HepG2 (cell line): ENCODE results near the gene TLNRD1. TPM values are rescaled to one million over a fixed set of nuclear protein-coding genes. Genes with fewer than 3 reads are reported as not detected.
A peak's percentile ranks its signal among the peaks of the same experiment; 100 is the strongest.

Source experiments
- AHR ChIP-seq: IDR thresholded peaks from 2 replicates; pipeline ENCODE4 v1.6.1; 2018; ENCODE audit warnings: missing genetic modification reagents, missing compliant biosample characterization
- ERF ChIP-seq: IDR thresholded peaks from 2 replicates; pipeline ENCODE4 v1.6.1; 2018; ENCODE audit warnings: missing biosample characterization, missing genetic modification reagents
- GPBP1L1 ChIP-seq: sonication (generic); formaldehyde crosslinking; IDR thresholded peaks from 2 replicates; pipeline ENCODE4 v1.5.0; 2020; ENCODE audit warnings: mild to moderate bottlenecking, missing genetic modification reagents
- GPN1 ChIP-seq: sonication (generic); formaldehyde crosslinking; IDR thresholded peaks from 2 replicates; pipeline ENCODE4 v1.5.1; 2020; ENCODE audit warnings: missing genetic modification reagents, borderline replicate concordance
- HMGA1 ChIP-seq: sonication (generic); formaldehyde crosslinking; conservative IDR thresholded peaks from 2 replicates; pipeline ENCODE4 v1.4.0; 2020; ENCODE audit warnings: missing genetic modification reagents
- ISX ChIP-seq: sonication (generic); formaldehyde crosslinking; conservative IDR thresholded peaks from 2 replicates; pipeline ENCODE4 v1.5.0; 2020; ENCODE audit warnings: missing genetic modification reagents
- MAFG ChIP-seq: sonication (generic); formaldehyde crosslinking; IDR thresholded peaks from 2 replicates; pipeline ENCODE4 v1.5.1; 2020; ENCODE audit warnings: mild to moderate bottlenecking, missing genetic modification reagents
- MNT ChIP-seq: fragments of 450-650 bp; IDR thresholded peaks from 2 replicates; pipeline ENCODE4 v1.6.1; 2016
- MZF1 ChIP-seq: sonication (generic); formaldehyde crosslinking; IDR thresholded peaks from 2 replicates; pipeline ENCODE4 v1.8.1; 2023; ENCODE audit warnings: mild to moderate bottlenecking, missing genetic modification reagents, borderline replicate concordance
- NFE2 ChIP-seq: sonication (generic); formaldehyde crosslinking; IDR thresholded peaks from 2 replicates; pipeline ENCODE4 v1.4.0; 2020; ENCODE audit warnings: missing genetic modification reagents
- PATZ1 ChIP-seq: sonication (generic); formaldehyde crosslinking; IDR thresholded peaks from 2 replicates; pipeline ENCODE4 v1.4.0; 2020; ENCODE audit warnings: missing genetic modification reagents
- PBX2 ChIP-seq: IDR thresholded peaks from 2 replicates; pipeline ENCODE4 v1.6.1; 2016; ENCODE audit warnings: control low read depth
- RORA ChIP-seq: sonication (generic); formaldehyde crosslinking; IDR thresholded peaks from 2 replicates; pipeline ENCODE4 v1.5.0; 2020; ENCODE audit warnings: mild to moderate bottlenecking, missing genetic modification reagents, moderate library complexity
- TCF7 ChIP-seq: sonication (generic); IDR thresholded peaks from 2 replicates; pipeline ENCODE4 v1.6.1; 2016; ENCODE audit warnings: antibody characterized with exemption, low read depth
- TCF7L2 ChIP-seq: IDR thresholded peaks from 2 replicates; pipeline ENCODE4 v1.6.1; 2011; ENCODE audit warnings: mild to moderate bottlenecking, low read depth, low read length, moderate library complexity
- ZBTB34 ChIP-seq: sonication (generic); formaldehyde crosslinking; IDR thresholded peaks from 2 replicates; pipeline ENCODE4 v1.8.0; 2022; ENCODE audit warnings: mild to moderate bottlenecking, missing genetic modification reagents
- ZNF335 ChIP-seq: sonication (generic); formaldehyde crosslinking; IDR thresholded peaks from 2 replicates; pipeline ENCODE4 v1.4.0; 2020; ENCODE audit warnings: missing genetic modification reagents
- ZNF670 ChIP-seq: sonication (generic); formaldehyde crosslinking; IDR thresholded peaks from 2 replicates; pipeline ENCODE4 v1.8.0; 2022; ENCODE audit warnings: mild to moderate bottlenecking, missing genetic modification reagents, borderline replicate concordance
- ZNF781 ChIP-seq: sonication (generic); formaldehyde crosslinking; IDR thresholded peaks from 2 replicates; pipeline ENCODE4 v1.5.1; 2020; ENCODE audit warnings: borderline replicate concordance, mild to moderate bottlenecking, missing genetic modification reagents; ENCODE audit errors: not compliant biosample characterization
- polyA plus RNA-seq, 8 experiments: library from polyadenylated mRNA; depleted of rRNA in 3 of 8; stranded (reverse) in 7 of 8; unstranded in 1 of 8; fragments of >200 nt; fragmentation: Illumina TruSeq in 4 of 8; extraction: Trizol in 4 of 8; gene quantifications; 2 replicates each; pipeline versions ENCODE4 v1.2.1 to v1.2.3, GENCODE V29; 2011 to 2016; ENCODE audit warnings: low read depth in 4 of 8, missing spikeins in 1 of 8, mixed read lengths in 1 of 8; ENCODE audit not compliant: insufficient read depth in 1 of 8
- total RNA-seq, 5 experiments: library from RNA; depleted of rRNA; stranded (reverse); fragments of >200 nt; fragmentation: Illumina TruSeq; extraction: Trizol; gene quantifications; 2 replicates each; pipeline ENCODE4 v1.2.3, GENCODE V29; 2016; ENCODE audit warnings: low read depth in 1 of 5

Gene TLNRD1
- total and polyA plus RNA-seq, 2 of the 13 experiments (the other 11 are each of a cell fraction or from before 2014, with no cell fraction given), result 3.4 to 5.3 TPM

GRCh38 chr15:80989518-80990478, 10.9 kb upstream of the TLNRD1 start, which contains the start of gene MESD (continued):
- TF ChIP-seq MZF1 (CRISPR knock-in tag) (no peak), GPBP1L1 (no peak), MAFG (no peak), HMGA1 (no peak), MNT (no peak), PBX2 (CRISPR knock-in tag) (no peak), NFE2 (CRISPR knock-in tag) (no peak; the same call in 1 of the 2 replicates), TCF7L2 (no peak), AHR (CRISPR knock-in tag) (peak; percentile 51; the same call in 1 of the 2 replicates), RORA (CRISPR knock-in tag) (no peak), ZNF670 (CRISPR knock-in tag) (no peak), ZNF781 (no peak), ERF (CRISPR knock-in tag) (peak; percentile 58; the same call in 1 of the 2 replicates), ZBTB34 (CRISPR knock-in tag) (no peak), ZNF335 (CRISPR knock-in tag) (0 out of 2 replicates have a peak, but pooled peaks have one; percentile 31), PATZ1 (CRISPR knock-in tag) (0 out of 2 replicates have a peak, but pooled peaks have one; percentile 43), TCF7 (0 out of 2 replicates have a peak, but pooled peaks have one; percentile 6), GPN1 (CRISPR knock-in tag) (no peak), ISX (CRISPR knock-in tag) (no peak)
